Body of pancreas (tissue), 4 donors: Measurements from ENCODE around the gene NUCKS1.

Experiments used
- CTCF ChIP-seq, 7 experiments: fragments of 450-650 bp in 4 of 7; fragments of 200-600 bp in 3 of 7; sonication (generic) in 3 of 7; IDR thresholded peaks; one replicate each; pipeline ENCODE4 v1.5.1; 2016 to 2019; ENCODE audit warnings: antibody characterized with exemption in 7 of 7
- POLR2A ChIP-seq, 3 donors: fragments of 450-650 bp; IDR thresholded peaks; one replicate each; pipeline ENCODE4 v1.6.1; 2016; ENCODE audit warnings: antibody characterized with exemption in 3 of 3, mild to moderate bottlenecking in 2 of 3

- TF ChIP-seq CTCF (IDR thresholded peaks at IDR 0.05) = no peak
- TF ChIP-seq POLR2A (IDR thresholded peaks at IDR 0.05) = no peak
Measured at GRCh38 chr1:205666372-205667166, 83.4 kb downstream of the NUCKS1 start.
